HG02571 (cell line): ENCODE results near the gene CARS1.

ENCODE experiments used
- ATAC-seq: cut with Tn5 transposase; IDR thresholded peaks from one replicate; pipeline ENCODE4 v1.9.1; 2021; ENCODE audit warnings: mild to moderate bottlenecking, moderate library complexity; ENCODE audit not compliant: unreplicated experiment

The CARS1 gene

DNA sequence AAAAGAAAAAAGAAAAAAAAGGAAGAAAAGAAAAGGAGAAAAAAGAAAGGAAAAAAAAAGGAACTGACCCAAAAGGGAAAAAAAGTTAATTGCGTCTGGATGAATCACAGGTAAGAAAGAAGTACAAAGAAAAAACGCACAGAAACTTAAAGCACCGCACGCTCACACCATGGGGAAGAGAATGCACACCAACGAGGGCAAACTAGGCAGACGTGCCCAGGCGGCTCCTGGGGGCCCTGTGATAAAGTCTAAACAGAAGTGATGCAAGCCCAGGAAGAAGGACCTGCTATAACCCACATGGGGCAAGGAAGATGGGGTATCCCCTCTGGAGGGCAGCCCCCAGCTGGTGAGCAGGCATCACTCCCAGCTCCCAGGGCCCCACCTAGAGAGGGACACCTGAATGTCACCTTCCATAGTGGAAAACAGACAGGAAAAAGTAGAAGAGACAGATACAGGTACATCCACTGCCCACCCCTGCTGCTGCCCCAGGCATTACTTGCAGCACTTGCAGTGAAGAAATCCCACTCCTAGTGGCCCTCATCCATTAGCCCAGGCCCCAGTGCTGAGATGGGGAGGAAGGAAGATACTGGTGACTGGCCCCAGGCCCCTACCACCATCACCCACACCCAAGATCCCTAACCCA is 94.0 kb downstream of the CARS1 start:
- no peak for ATAC-seq

DNA sequence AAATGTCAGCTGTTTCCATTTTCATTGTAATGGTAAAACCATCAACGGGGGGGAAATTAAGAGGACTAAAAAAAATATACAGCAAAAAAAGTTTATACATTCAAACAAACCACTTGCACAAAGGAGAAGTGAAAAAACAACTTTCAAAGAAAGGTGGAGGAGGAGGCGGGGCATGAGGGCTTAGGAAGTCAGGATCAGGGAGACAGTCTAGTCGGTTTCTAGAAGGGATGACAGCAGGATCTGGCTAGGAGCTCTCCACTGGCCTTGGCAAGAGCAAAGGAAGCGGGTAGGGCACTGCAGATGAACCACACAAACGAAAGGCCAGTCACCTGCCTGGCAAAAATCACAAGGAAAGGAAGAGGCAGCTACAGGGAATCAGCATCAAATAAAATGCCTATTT is 96.1 kb downstream of the CARS1 start:
- no peak for ATAC-seq

DNA sequence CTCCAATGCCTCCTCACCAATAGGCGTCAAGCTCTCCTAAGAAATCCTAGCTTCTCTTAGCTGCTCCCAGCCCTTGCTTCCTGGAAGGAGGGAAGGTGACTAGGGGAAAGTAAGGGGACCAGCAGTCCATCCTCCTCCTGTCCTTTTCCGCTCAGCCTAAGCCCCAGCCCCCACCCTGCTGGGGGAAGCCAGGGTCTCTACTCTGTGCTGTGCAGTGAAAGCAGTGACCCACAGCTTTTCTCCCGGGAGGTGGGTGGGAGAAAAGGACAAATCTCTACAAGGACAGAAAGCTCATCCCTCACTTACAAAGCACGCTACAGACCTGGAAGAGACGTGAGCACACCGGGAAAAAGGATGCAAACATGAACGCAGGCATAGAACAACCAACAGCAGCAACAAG is 97.1 kb downstream of the CARS1 start:
- no peak for ATAC-seq

DNA sequence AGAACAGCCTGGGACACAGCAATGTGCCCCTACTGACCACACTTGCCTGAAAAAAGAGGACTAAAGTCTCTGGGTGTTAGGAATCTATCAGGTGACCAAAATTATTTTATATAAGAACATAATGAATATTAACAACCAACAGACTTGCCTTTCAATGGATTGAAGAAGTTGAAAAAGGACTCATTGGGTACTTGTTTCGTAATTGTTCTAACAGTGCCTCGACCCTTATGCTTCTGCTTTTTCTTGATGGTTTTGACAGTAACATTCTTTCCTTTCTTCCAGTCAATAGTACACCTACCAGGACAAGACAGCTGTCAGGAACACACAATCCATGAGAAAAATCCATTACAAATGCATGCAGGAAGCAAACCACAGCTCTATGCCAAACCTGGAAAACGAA is 99.0 kb downstream of the CARS1 start:
- ATAC-seq: no peak

DNA sequence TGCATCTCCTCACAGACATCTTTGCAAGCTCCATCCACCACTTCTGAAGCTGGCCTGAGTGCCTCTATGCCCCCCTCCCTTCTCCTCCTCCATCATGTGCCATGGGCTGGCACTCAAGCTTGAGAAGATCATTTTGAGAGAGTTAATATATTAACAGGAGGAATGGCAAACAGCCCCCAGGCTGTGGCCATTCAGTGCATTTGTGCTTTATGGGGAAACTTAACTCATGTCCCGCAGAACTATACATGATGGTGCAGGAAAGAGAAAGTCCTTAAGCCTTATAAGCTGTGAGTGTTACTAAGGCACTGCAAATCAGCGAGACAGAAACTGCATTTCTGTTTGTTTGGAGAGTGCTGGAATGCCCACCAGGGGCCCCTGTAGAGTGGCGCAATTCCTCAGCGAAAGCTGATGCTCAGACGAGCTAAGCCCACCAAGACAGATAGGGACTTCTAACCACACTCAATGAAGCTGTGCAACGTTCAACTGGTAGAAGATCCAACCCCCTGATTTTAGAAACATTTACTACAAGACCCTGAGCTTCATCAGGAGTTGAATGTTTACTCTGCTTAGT is 101.2 kb downstream of the CARS1 start:
- no peak for ATAC-seq

DNA sequence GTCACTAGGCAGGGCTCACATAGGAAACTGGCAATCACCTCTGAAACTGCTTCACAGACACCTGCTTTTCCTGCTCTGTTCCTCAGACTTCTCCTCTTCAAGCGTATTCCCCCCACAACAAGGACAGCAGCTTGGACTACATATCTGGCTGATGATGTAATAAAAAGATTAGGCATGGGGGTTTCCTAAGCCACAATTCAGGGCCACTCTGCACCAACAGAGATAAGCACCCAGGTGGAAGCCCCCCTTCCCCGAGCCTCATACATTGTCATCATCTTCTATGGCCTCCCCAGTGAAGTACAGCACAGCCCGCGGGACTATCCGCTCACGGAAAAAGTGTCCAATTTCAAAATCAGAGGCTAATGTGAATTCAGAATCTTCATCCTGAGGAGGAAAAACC is 103.0 kb downstream of the CARS1 start:
- ATAC-seq: no peak

DNA sequence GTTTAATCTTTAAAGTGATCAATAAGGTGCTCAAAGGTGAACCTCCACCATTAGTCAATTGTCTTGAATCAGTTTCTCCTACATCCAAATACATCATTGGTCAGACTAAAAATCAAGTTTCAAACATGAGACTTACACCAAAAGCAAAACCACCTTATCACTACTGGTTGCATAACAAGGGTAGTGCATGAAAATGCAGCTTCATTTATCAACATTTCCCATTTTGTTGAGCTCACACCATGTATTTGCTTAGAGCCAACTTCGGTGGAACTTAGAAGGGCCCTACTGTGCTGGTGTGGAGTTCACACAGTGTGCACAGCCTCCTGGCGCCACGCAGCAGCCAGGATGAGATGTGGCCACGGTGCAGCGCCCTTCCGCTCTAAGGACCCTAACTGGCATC is 104.9 kb downstream of the CARS1 start:
- ATAC-seq: no peak

DNA sequence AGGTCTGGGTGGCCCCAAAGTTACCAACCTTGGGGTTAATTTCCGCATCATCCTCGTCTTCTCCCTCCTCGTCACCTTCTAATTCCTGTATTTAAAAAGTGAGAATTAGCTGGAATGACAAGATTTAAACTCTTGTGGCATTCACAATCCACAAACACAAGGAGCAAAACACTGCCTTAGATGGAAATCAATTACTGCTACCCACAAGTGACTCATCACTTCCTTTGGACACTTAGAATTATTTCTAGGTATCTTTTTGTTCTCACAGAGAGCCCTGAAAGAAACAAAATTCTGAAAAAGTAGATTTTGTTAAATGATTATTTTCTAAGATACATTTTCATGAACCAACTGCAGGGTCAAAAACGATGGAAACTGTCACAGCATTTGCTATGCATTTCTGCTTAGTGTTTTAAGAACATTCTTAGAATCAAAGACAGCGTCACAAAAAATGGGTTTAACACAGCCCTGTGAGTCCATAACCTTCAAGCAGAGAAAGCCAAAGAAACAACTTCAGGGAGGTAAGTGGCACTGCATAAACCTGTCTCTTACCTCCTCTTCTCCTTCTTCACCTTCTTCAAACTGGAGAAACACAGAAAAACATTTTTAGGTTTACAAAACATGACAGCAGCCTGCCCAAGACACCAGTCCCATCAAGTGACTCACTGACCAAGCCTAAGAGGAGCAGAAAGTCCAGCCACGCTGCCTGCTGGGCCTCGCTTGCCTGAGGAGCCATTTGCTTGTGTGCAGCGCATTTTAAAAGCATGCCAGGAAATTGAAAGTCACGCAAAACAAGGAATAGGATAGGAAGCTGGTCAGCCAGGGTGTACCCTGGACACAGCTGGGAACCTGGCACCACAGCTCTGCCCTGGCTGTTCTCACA is 105.8 kb downstream of the CARS1 start:
- ATAC-seq: no peak
